BE2C (cell line): Measurements from ENCODE around the gene RCE1.

Experiments
- DNase-seq: peaks from one replicate; pipeline ENCODE4 v3.0.0-alpha.2; 2020
- H3K27me3 ChIP-seq: fragments of 250-450 bp; sonication (Bioruptor Pico); 2 replicates; pipeline ENCODE4 v1.5.1; 2020; ENCODE audit warnings: mild to moderate bottlenecking
- H3K36me3 ChIP-seq: fragments of 250-450 bp; sonication (Bioruptor Pico); 2 replicates; pipeline ENCODE4 v1.5.1; 2020; ENCODE audit warnings: mild to moderate bottlenecking
- H3K4me1 ChIP-seq: fragments of 250-450 bp; sonication (Bioruptor Pico); 2 replicates; pipeline ENCODE4 v1.5.1; 2020
- H3K4me3 ChIP-seq: 2 replicates; pipeline ENCODE4 v1.5.1; 2011; ENCODE audit warnings: low read depth, low read length
- H3K9me3 ChIP-seq: fragments of 250-450 bp; sonication (Bioruptor Pico); 2 replicates; pipeline ENCODE4 v1.5.1; 2020
- CTCF ChIP-seq: IDR thresholded peaks from 2 replicates; pipeline ENCODE4 v1.5.1; 2012; ENCODE audit warnings: mild to moderate bottlenecking, low read depth, low read length

RCE1 gene

DNA sequence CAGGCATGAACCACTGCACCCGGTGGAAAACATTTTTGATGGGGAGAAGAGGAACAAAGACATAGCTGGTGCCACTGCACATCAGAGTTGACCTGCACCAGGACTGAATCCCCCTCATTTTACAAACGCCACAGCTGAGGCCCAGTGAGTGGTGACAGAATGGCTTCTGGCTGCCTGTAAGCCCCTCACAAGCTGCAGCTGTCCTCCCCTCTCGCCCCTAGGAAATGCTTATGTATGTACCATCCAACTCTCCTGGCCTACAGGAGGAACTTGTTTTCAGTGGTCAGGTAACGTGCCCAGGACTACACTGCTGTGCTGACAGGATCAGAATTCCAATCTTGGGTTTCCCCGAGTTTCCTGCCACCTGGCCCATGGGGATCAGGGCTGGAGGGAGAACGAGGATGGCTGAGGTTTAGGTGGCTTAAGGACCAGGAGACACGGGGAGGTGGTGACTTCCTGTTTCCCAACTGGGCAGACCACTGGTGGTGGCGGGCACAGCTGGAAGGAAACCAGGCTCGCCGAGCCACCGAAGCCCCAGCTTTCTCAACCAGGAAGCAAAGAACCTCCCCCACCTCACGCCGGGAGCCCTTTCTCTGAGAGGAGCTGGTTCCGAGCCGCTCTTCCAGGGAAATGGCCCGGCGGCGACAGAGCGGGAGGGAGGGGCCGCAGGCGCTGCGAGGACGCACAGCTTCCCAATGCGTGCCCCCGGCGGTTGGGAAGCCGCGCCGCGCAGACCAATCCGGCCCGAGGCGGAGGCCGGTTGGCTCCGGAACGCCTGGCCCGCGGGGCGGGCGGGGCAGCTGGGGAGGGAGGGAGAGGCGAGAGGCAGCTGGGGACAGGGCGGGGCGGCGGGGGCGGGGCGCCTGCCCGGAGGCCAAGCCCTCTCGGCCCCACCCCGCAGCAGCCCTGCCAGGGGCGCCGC lies 12.6 kb downstream of the RCE1 start:
- Histone ChIP-seq H3K36me3 (peaks cover 27% of the 10 kb centered on the region), H3K9me3 (no peaks in the 10 kb centered on the region), H3K4me3 (peak overlapping the region; percentile 80), H3K4me1 (peaks cover 7% of the 10 kb centered on the region), H3K27me3 (no peaks in the 10 kb centered on the region)
- peak; percentile 98 for DNase-seq
- TF ChIP-seq CTCF: no peak

DNA sequence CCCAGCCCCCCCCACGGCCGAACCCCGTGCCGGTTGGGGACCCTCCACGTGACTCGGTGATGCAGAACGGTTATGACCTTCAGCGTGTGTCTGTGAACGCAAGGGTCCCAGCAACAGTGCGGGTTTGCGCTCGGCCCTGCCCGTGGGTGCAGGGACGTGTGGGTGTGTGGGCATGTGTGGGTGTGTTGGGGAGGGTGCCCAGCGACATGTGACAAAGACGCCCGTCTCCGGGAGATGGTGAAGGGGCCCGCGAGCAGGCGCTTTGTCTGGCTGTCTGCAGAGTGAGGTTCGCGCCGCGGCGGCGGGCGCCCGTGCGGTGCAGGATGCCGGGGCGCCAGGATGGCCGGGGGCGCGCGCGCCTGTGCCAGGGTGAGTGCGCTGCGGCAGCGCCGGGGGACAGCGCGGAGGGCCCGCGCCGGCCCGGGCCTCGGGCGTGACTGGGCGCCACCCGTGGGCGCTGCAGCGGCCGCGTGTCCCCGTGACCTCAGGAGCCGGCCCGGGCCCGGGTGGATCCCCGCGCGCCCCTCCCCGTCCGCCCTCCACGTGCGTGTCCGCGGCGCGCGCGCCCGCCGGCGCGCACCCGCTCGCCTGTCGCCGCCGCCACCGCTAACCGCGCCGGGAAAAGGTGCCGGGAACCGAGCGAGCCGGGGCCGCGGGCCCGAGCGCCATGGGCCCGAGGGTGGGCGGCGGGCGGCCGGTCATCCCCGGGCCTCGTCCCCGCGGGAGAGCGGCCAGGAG lies 13.4 kb downstream of the RCE1 start, which contains the start of gene LRFN4:
LRFN4 (plus strand) TSS at position 569 of the 738 bp plus-strand sequence. CDS start 681 bp downstream, outside the sequence.
- peak; percentile 74 for DNase-seq
- H3K36me3 ChIP-seq: peaks cover 28% of the 10 kb centered on the region
- no peaks in the 10 kb centered on the region for H3K9me3 ChIP-seq

DNA sequence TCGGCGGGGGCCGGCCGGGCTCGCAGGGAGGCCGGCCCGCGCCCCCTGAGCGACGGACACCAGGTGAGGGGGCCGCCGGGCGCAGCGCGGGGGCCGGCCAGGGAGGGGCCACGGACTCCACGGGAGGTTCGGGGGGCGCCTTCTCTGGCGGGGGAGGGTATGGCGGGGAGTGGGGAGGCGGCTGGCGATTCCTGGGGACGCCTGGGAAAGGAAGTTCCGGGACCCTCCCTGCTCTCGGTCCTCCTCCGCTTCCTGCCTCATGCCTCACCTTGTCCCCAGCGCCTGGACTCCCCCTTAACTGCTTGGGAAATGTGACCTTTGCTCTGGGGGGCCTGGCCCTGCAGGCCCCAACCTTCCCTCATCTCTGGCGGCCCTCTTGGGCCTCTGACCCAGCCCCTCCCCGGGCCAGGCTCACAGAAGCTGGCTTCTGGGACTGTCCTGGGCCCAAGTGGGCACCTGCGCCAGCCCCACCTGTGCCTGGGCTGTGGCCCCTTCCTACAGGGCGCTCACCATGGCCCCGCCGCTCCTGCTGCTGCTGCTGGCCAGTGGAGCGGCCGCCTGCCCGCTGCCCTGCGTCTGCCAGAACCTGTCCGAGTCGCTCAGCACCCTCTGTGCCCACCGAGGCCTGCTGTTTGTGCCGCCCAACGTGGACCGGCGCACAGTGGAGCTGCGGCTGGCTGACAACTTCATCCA lies 14.1 kb downstream of the RCE1 start:
- H3K27me3 ChIP-seq: no peaks in the 10 kb centered on the region
- TF ChIP-seq CTCF: no peak
- H3K36me3 ChIP-seq: peaks cover 35% of the 10 kb centered on the region
- DNase-seq: no peak
- peak overlapping the region; percentile 80 for H3K4me3 ChIP-seq
- H3K4me1 ChIP-seq: peaks cover 7% of the 10 kb centered on the region
- H3K9me3 ChIP-seq: no peaks in the 10 kb centered on the region

More for the DNA sequence above, 13.4 kb downstream of the RCE1 start, which contains the start of gene LRFN4:
- peaks cover 7% of the 10 kb centered on the region for H3K4me1 ChIP-seq
- H3K27me3 ChIP-seq: no peaks in the 10 kb centered on the region
- peak within 1 kb of the TSS; percentile 80 for H3K4me3 ChIP-seq
- TF ChIP-seq CTCF: no peak

GRCh38 chr11:66857927-66858185 lies 14.6 kb downstream of the RCE1 start:
- Histone ChIP-seq H3K4me3 (no peak overlapping the region), H3K9me3 (no peaks in the 10 kb centered on the region), H3K4me1 (peaks cover 7% of the 10 kb centered on the region), H3K27me3 (no peaks in the 10 kb centered on the region), H3K36me3 (peaks cover 39% of the 10 kb centered on the region)
- peak; percentile 17 for DNase-seq
- no peak for TF ChIP-seq CTCF

DNA sequence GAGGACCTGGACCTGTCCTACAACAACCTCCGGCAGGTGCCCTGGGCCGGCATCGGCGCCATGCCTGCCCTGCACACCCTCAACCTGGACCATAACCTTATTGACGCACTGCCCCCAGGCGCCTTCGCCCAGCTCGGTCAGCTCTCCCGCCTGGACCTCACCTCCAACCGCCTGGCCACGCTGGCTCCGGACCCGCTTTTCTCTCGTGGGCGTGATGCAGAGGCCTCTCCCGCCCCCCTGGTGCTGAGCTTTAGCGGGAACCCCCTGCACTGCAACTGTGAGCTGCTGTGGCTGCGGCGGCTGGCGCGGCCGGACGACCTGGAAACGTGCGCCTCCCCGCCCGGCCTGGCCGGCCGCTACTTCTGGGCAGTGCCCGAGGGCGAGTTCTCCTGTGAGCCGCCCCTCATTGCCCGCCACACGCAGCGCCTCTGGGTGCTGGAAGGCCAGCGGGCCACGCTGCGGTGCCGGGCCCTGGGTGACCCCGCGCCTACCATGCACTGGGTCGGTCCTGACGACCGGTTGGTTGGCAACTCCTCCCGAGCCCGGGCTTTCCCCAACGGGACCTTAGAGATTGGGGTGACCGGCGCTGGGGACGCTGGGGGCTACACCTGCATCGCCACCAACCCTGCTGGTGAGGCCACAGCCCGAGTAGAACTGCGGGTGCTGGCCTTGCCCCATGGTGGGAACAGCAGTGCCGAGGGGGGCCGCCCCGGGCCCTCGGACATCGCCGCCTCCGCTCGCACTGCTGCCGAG lies 15.1 kb downstream of the RCE1 start:
- H3K36me3 ChIP-seq: peaks cover 39% of the 10 kb centered on the region
- no peak for TF ChIP-seq CTCF

More for the DNA sequence above, 15.1 kb downstream of the RCE1 start:
- H3K4me1 ChIP-seq: peaks cover 7% of the 10 kb centered on the region
- H3K9me3 ChIP-seq: no peaks in the 10 kb centered on the region
- no peak overlapping the region for H3K4me3 ChIP-seq
- peak; percentile 24 for DNase-seq
- no peaks in the 10 kb centered on the region for H3K27me3 ChIP-seq
